ENCODE results near the gene NUDT14. TPM values are rescaled to one million over a fixed set of nuclear protein-coding genes. Genes with fewer than 3 reads are reported as not detected.

The NUDT14 gene
- polyA plus RNA-seq, 1 donor from 2014 or later = 55.0 TPM

GRCh38 chr14:105208738-105209075 is 27.6 kb upstream of the NUDT14 start (continued):
- TF ChIP-seq SMC3 (conservative IDR thresholded peaks at IDR 0.05; ENCODE audit: poor library complexity) (no peak), EP300 (conservative IDR thresholded peaks at IDR 0.05; ENCODE audit: poor library complexity, severe bottlenecking) (no peak)

DNA sequence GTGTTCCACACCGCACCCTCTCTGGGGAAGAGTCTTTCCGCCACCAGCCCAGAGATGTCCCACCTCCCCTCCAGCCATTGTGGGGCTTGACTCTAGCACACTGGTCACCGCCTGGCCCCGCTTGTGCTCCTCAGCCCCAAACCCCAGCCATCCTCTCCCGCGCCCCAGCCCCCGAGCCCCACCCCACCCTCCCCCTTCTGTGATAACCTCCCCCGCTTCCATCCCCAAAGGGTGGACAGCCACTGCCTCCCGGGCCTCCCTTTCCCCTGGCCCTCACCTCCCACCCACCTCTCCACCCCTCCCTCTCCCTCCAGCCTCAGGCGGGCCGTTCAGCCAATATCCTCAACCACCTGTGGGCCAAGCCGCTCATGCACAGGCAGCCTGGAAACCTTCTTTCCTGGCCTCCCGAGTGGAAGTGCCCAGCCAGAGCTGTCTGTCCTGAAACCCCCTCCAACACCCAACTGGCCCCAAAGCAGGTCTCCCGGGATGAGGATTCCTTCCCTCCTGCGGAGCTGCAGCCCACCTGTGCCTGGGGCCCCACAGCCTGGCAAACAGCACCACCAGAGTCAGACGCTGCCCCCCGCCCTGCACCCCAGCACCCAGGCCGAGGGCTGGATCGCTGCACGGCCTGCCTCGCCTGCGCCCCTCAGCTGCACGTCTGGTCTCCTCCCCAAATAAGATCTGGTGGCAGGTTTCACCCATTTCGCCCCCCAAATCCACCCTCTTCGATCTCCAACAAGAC is 27.1 kb upstream of the NUDT14 start:
- Histone ChIP-seq H3K9me2 (ENCODE audit: insufficient read depth, low read length) (no peaks in the 10 kb centered on the region), H4K20me1 (ENCODE audit: insufficient read depth) (no peaks in the 10 kb centered on the region), H3K9me3 (ENCODE audit: low read length) (no peaks in the 10 kb centered on the region), H2AFZ (ENCODE audit: low read depth, low read length) (no peak overlapping the region), H3K4me2 (ENCODE audit: low read length) (no peak overlapping the region), H3F3A (ENCODE audit: insufficient read depth, low read length, poor library complexity, severe bottlenecking) (no peaks in the 10 kb centered on the region), H3K4me3 (ENCODE audit: low read length) (no peak overlapping the region), H3K36me3 (ENCODE audit: insufficient read depth, low read length) (no peaks in the 10 kb centered on the region), H3K27ac (ENCODE audit: low read length) (no peak overlapping the region), H3K79me2 (replicated peaks; ENCODE audit: insufficient read depth, low read length) (no peaks in the 10 kb centered on the region), H3K9ac (ENCODE audit: low read length) (no peak overlapping the region), H3K27me3 (ENCODE audit: insufficient read depth, low read depth, low read length) (no peaks in the 10 kb centered on the region)
- TF ChIP-seq, protein P1, sequence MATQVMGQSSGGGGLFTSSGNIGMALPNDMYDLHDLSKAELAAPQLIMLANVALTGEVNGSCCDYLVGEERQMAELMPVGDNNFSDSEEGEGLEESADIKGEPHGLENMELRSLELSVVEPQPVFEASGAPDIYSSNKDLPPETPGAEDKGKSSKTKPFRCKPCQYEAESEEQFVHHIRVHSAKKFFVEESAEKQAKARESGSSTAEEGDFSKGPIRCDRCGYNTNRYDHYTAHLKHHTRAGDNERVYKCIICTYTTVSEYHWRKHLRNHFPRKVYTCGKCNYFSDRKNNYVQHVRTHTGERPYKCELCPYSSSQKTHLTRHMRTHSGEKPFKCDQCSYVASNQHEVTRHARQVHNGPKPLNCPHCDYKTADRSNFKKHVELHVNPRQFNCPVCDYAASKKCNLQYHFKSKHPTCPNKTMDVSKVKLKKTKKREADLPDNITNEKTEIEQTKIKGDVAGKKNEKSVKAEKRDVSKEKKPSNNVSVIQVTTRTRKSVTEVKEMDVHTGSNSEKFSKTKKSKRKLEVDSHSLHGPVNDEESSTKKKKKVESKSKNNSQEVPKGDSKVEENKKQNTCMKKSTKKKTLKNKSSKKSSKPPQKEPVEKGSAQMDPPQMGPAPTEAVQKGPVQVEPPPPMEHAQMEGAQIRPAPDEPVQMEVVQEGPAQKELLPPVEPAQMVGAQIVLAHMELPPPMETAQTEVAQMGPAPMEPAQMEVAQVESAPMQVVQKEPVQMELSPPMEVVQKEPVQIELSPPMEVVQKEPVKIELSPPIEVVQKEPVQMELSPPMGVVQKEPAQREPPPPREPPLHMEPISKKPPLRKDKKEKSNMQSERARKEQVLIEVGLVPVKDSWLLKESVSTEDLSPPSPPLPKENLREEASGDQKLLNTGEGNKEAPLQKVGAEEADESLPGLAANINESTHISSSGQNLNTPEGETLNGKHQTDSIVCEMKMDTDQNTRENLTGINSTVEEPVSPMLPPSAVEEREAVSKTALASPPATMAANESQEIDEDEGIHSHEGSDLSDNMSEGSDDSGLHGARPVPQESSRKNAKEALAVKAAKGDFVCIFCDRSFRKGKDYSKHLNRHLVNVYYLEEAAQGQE (IDR thresholded peaks at IDR 0.05; ENCODE audit: borderline replicate concordance) = no peak
- TF ChIP-seq EP300 (conservative IDR thresholded peaks at IDR 0.05; ENCODE audit: poor library complexity, severe bottlenecking) (no peak), EZH2 (IDR thresholded peaks at IDR 0.05; ENCODE audit: borderline replicate concordance, insufficient read depth, low read length, poor library complexity, severe bottlenecking) (no peak), RAD21 (conservative IDR thresholded peaks at IDR 0.05) (no peak), TAF1 (IDR thresholded peaks at IDR 0.05; ENCODE audit: low read depth) (no peak), POLR2AphosphoS5 (IDR thresholded peaks at IDR 0.05) (no peak), SMC3 (conservative IDR thresholded peaks at IDR 0.05; ENCODE audit: poor library complexity) (no peak), MXI1 (conservative IDR thresholded peaks at IDR 0.05; ENCODE audit: poor library complexity, severe bottlenecking) (no peak), CTCF (IDR thresholded peaks at IDR 0.05; ENCODE audit: poor library complexity, severe bottlenecking) (no peak)

GRCh38 chr14:105207460-105207901 is 26.4 kb upstream of the NUDT14 start:
- Histone ChIP-seq H3K4me3 (ENCODE audit: low read length) (no peak overlapping the region), H3K27me3 (ENCODE audit: insufficient read depth, low read depth, low read length) (no peaks in the 10 kb centered on the region), H3K9me3 (ENCODE audit: low read length) (no peaks in the 10 kb centered on the region), H3K9me2 (ENCODE audit: insufficient read depth, low read length) (no peaks in the 10 kb centered on the region), H3F3A (ENCODE audit: insufficient read depth, low read length, poor library complexity, severe bottlenecking) (no peaks in the 10 kb centered on the region), H3K9ac (ENCODE audit: low read length) (no peak overlapping the region), H3K27ac (ENCODE audit: low read length) (no peak overlapping the region), H3K79me2 (replicated peaks; ENCODE audit: insufficient read depth, low read length) (no peaks in the 10 kb centered on the region), H4K20me1 (ENCODE audit: insufficient read depth) (no peaks in the 10 kb centered on the region), H3K4me2 (ENCODE audit: low read length) (no peak overlapping the region), H2AFZ (ENCODE audit: low read depth, low read length) (no peak overlapping the region), H3K36me3 (ENCODE audit: insufficient read depth, low read length) (no peaks in the 10 kb centered on the region)
- TF ChIP-seq CTCF (IDR thresholded peaks at IDR 0.05; ENCODE audit: poor library complexity, severe bottlenecking) = no peak

All from neural cell (in vitro differentiated cells).